ENCODE results near the gene CLTCL1. TPM values are rescaled to one million over a fixed set of nuclear protein-coding genes. Genes with fewer than 3 reads are reported as not detected.
A peak's percentile ranks its signal among the peaks of the same experiment; 100 is the strongest.
"Not testable (repeated sequence)": the region's sequence is repeated elsewhere in the genome, so short reads cannot be mapped to it uniquely, and the experiment has no call there.

The CLTCL1 gene
- 5.1 TPM for polyA plus RNA-seq (2013, experiment 1 of 2)
- polyA plus RNA-seq (2013, experiment 2 of 2) = 5.8 TPM

GRCh38 chr22:19291580-19292457 is at the start of gene CLTCL1:
TSS of gene CLTCL1 (minus strand) at chr22:19291719. CDS start at chr22:19291641, 78 bp downstream.
- Histone ChIP-seq H3K4me3 (ENCODE audit: low read length) (peak within 1 kb of the TSS; percentile 78), H3K27me3 (ENCODE audit: insufficient read depth, low read length) (peaks cover 24% of the 10 kb centered on the region), H3K9me3 (ENCODE audit: insufficient read depth, low read depth, low read length) (no peaks in the 10 kb centered on the region), H3K4me1 (ENCODE audit: insufficient read depth, low read length) (peaks cover 16% of the 10 kb centered on the region), H3K9ac (ENCODE audit: low read depth, low read length) (peak within 1 kb of the TSS; percentile 70), H3K27ac (ENCODE audit: low read depth, low read length) (no peak within 1 kb of the TSS; the same call in 1 of the 2 replicates), H3K36me3 (ENCODE audit: insufficient read depth, low read length) (no peaks in the 10 kb centered on the region)
- WGBS = 10% methylated on average over 63 of the region's 74 CpGs

GRCh38 chr22:19337137-19337536 is 45.6 kb upstream of the CLTCL1 start:
- Histone ChIP-seq H3K9me3 (ENCODE audit: insufficient read depth, low read depth, low read length) (no peaks in the 10 kb centered on the region), H3K27ac (ENCODE audit: low read depth, low read length) (no peak overlapping the region), H3K9ac (ENCODE audit: low read depth, low read length) (no peak overlapping the region), H3K27me3 (ENCODE audit: insufficient read depth, low read length) (no peaks in the 10 kb centered on the region), H3K4me1 (ENCODE audit: insufficient read depth, low read length) (no peaks in the 10 kb centered on the region), H3K4me3 (ENCODE audit: low read length) (no peak overlapping the region), H3K36me3 (ENCODE audit: insufficient read depth, low read length) (peaks cover 70% of the 10 kb centered on the region)
- WGBS = 100% methylated on average over 1 of the region's 2 CpGs

DNA sequence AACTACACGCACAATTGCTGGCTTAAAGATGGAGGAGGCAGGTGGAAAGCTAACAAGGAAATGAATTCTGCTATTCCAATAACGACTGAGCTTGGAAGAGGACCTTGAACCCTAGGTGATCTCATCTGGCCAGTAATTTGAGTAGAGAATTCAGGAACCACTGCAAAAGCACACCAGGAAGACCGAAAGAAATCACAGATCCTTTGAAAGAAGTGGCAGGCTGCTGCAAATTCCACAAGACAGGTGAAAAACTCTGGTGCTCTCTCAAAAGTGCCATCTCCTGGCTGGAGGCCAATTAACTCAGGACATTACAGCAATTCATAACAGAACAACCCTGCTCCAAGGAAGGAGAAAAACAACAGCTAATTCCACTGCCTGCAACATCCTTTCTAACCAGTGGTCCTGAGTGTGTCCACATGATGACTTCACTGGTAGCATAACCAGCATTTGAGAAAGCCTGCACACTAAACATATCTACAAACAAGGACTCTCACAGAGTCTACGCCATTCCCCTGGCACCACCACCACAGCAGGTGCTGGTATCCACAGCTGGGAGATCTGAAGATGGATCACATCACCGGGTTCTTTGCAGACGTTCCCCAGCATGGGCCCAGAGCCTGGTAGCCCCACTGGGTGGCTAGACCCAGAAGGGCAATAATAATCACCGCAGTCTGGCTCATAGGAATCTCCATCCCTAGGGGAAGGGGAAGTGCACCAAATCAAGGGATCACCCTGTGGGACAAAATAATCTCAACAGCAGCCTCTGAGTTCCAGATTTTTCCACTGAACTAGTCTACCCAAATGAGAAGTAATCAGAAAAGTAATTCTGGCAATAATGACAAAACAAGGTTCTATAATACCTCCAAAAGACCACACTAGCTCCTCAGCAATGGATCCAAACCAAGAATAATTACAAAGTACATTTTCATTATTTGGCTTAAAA is 44.9 kb upstream of the CLTCL1 start:
- H3K36me3 ChIP-seq (ENCODE audit: insufficient read depth, low read length) = peaks cover 73% of the 10 kb centered on the region

DNA sequence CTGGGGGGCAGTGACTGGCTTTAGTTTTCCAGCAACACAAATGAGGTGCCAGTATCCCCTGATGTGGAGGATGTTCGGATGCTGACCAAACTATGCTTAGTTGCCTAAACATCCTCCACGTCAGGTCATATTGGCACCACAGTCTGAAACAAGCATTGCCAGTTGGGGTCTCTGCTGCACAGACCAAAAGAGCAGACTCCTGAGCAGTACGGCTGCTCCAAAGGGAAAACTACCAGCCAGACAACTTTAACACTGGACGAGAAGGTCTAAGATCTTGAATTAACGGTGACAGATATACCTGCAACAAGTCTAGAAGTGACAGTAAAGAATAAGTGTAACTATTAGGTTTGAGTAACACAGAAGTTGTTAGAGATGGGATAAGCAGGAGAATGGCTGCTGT is 40.5 kb upstream of the CLTCL1 start:
- H3K9ac ChIP-seq (ENCODE audit: low read depth, low read length) = no peak overlapping the region
- H3K4me3 ChIP-seq (ENCODE audit: low read length) = no peak overlapping the region
- H3K27me3 ChIP-seq (ENCODE audit: insufficient read depth, low read length) = no peaks in the 10 kb centered on the region
- H3K36me3 ChIP-seq (ENCODE audit: insufficient read depth, low read length) = peaks cover 78% of the 10 kb centered on the region
- H3K9me3 ChIP-seq (ENCODE audit: insufficient read depth, low read depth, low read length) = peaks cover 10% of the 10 kb centered on the region; the same call in 1 of the 2 replicates
- WGBS = 98% methylated on average over 5 of the region's 5 CpGs
- H3K4me1 ChIP-seq (ENCODE audit: insufficient read depth, low read length) = no peaks in the 10 kb centered on the region
- no peak overlapping the region for H3K27ac ChIP-seq (ENCODE audit: low read depth, low read length)

More for the DNA sequence above, 44.9 kb upstream of the CLTCL1 start:
- H3K9ac ChIP-seq (ENCODE audit: low read depth, low read length) = no peak overlapping the region
- H3K4me1 ChIP-seq (ENCODE audit: insufficient read depth, low read length) = no peaks in the 10 kb centered on the region
- WGBS = 93% methylated on average over 7 of the region's 7 CpGs
- H3K27ac ChIP-seq (ENCODE audit: low read depth, low read length) = no peak overlapping the region
- no peaks in the 10 kb centered on the region for H3K9me3 ChIP-seq (ENCODE audit: insufficient read depth, low read depth, low read length)
- no peaks in the 10 kb centered on the region for H3K27me3 ChIP-seq (ENCODE audit: insufficient read depth, low read length)
- H3K4me3 ChIP-seq (ENCODE audit: low read length) = no peak overlapping the region

GRCh38 chr22:19331474-19331873 is 40.0 kb upstream of the CLTCL1 start:
- Histone ChIP-seq H3K9ac (ENCODE audit: low read depth, low read length) (no peak overlapping the region), H3K27me3 (ENCODE audit: insufficient read depth, low read length) (no peaks in the 10 kb centered on the region), H3K4me3 (ENCODE audit: low read length) (no peak overlapping the region), H3K9me3 (ENCODE audit: insufficient read depth, low read depth, low read length) (peaks cover 10% of the 10 kb centered on the region; the same call in 1 of the 2 replicates), H3K36me3 (ENCODE audit: insufficient read depth, low read length) (peaks cover 73% of the 10 kb centered on the region), H3K4me1 (ENCODE audit: insufficient read depth, low read length) (no peaks in the 10 kb centered on the region), H3K27ac (ENCODE audit: low read depth, low read length) (no peak overlapping the region)
- 96% methylated on average over 7 of the region's 7 CpGs for WGBS

GRCh38 chr22:19330865-19331418 is 39.4 kb upstream of the CLTCL1 start:
- WGBS = 96% methylated on average over 13 of the region's 13 CpGs
- H3K27me3 ChIP-seq (ENCODE audit: insufficient read depth, low read length) = no peaks in the 10 kb centered on the region
- no peaks in the 10 kb centered on the region for H3K4me1 ChIP-seq (ENCODE audit: insufficient read depth, low read length)
- H3K36me3 ChIP-seq (ENCODE audit: insufficient read depth, low read length) = peaks cover 68% of the 10 kb centered on the region
- H3K9me3 ChIP-seq (ENCODE audit: insufficient read depth, low read depth, low read length) = peaks cover 10% of the 10 kb centered on the region; the same call in 1 of the 2 replicates
- no peak overlapping the region for H3K9ac ChIP-seq (ENCODE audit: low read depth, low read length)
- H3K27ac ChIP-seq (ENCODE audit: low read depth, low read length) = no peak overlapping the region
- H3K4me3 ChIP-seq (ENCODE audit: low read length) = no peak overlapping the region

- H3K4me1 ChIP-seq (ENCODE audit: insufficient read depth, low read length); H3K27ac ChIP-seq (ENCODE audit: low read depth, low read length); H3K27me3 ChIP-seq (ENCODE audit: insufficient read depth, low read length); H3K9ac ChIP-seq (ENCODE audit: low read depth, low read length); H3K4me3 ChIP-seq (ENCODE audit: low read length): not testable (repeated sequence)
- Histone ChIP-seq H3K36me3 (ENCODE audit: insufficient read depth, low read length) (peaks cover 61% of the 10 kb centered on the region), H3K9me3 (ENCODE audit: insufficient read depth, low read depth, low read length) (peaks cover 10% of the 10 kb centered on the region; the same call in 1 of the 2 replicates)
- WGBS = 95% methylated on average over 5 of the region's 5 CpGs
Observed at GRCh38 chr22:19330205-19330604, 38.7 kb upstream of the CLTCL1 start.

- Histone ChIP-seq H3K36me3 (ENCODE audit: insufficient read depth, low read length) (peaks cover 54% of the 10 kb centered on the region), H3K27ac (ENCODE audit: low read depth, low read length) (no peak overlapping the region)
- WGBS = 96% methylated on average over 3 of the region's 3 CpGs
Observed at GRCh38 chr22:19329454-19329853, 37.9 kb upstream of the CLTCL1 start.

DNA sequence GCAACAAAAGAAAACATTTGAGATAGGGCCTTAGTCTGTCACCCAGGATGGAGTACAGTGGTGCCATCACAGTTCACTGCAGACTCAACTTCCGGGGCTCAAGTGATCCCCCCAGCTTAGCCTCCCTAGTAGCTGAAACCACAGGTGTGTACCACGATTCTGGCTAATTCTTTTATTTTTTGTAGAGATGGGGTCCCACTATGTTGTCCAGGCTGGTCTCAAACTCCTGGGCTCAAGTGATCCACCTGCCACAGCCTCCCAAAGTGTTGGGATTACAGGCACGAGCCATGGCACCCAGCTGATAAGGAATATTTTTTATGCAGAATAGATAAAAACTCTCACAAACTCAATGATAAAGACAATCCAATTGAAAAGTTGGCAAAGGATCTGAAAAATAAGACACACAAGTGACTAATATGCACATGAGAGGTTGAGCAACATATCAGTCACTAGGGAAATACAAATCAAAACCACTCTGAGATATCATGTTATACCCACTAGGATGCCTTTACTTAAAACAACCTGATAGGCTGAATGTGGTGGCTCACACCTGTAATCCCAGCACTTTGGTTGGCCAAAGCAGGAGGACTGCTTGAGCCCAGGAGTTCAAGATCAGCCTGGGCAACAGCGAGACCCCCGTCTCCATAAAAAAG is 33.9 kb upstream of the CLTCL1 start:
- WGBS = 96% methylated on average over 3 of the region's 5 CpGs
- Histone ChIP-seq H3K27me3 (ENCODE audit: insufficient read depth, low read length) (no peaks in the 10 kb centered on the region), H3K9me3 (ENCODE audit: insufficient read depth, low read depth, low read length) (peaks cover 14% of the 10 kb centered on the region; the same call in 1 of the 2 replicates), H3K4me1 (ENCODE audit: insufficient read depth, low read length) (no peaks in the 10 kb centered on the region), H3K36me3 (ENCODE audit: insufficient read depth, low read length) (peaks cover 22% of the 10 kb centered on the region), H3K9ac (ENCODE audit: low read depth, low read length) (no peak overlapping the region), H3K27ac (ENCODE audit: low read depth, low read length) (no peak overlapping the region), H3K4me3 (ENCODE audit: low read length) (no peak overlapping the region)

More at GRCh38 chr22:19329454-19329853, 37.9 kb upstream of the CLTCL1 start:
- no peaks in the 10 kb centered on the region for H3K27me3 ChIP-seq (ENCODE audit: insufficient read depth, low read length)
- H3K9ac ChIP-seq (ENCODE audit: low read depth, low read length) = no peak overlapping the region
- peaks cover 14% of the 10 kb centered on the region; the same call in 1 of the 2 replicates for H3K9me3 ChIP-seq (ENCODE audit: insufficient read depth, low read depth, low read length)
- H3K4me3 ChIP-seq (ENCODE audit: low read length) = no peak overlapping the region
- H3K4me1 ChIP-seq (ENCODE audit: insufficient read depth, low read length) = no peaks in the 10 kb centered on the region

DNA sequence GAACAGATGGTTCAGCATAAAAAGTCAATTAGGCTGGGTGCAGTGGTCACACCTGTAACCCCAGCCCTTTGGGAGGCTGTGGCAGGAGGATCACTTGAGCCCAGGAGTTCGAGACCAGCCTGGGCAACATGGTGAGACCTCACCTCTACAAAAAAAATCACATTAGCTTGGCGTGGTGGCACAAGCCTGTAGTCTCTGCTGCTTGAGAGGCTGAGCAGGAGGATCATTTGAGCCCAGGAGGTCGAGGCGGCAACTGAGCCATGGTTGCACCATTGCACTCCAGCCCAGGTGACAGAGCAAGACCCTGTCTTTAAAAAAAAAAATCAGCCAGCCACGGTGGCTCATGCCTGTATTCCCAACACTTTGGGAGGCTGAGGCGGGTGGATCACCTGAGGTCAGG is 31.9 kb upstream of the CLTCL1 start:
- 93% methylated on average over 6 of the region's 6 CpGs for WGBS
- not testable (repeated sequence) for H3K4me1 ChIP-seq (ENCODE audit: insufficient read depth, low read length)

More for the DNA sequence above, 31.9 kb upstream of the CLTCL1 start:
- not testable (repeated sequence) for H3K36me3 ChIP-seq (ENCODE audit: insufficient read depth, low read length); H3K27me3 ChIP-seq (ENCODE audit: insufficient read depth, low read length); H3K4me3 ChIP-seq (ENCODE audit: low read length); H3K27ac ChIP-seq (ENCODE audit: low read depth, low read length); H3K9ac ChIP-seq (ENCODE audit: low read depth, low read length)
- H3K9me3 ChIP-seq (ENCODE audit: insufficient read depth, low read depth, low read length) = peaks cover 19% of the 10 kb centered on the region

Measured in HUES64 (cell line).